Measurements from ENCODE around the gene CERS5.

- TF ChIP-seq, protein P1, sequence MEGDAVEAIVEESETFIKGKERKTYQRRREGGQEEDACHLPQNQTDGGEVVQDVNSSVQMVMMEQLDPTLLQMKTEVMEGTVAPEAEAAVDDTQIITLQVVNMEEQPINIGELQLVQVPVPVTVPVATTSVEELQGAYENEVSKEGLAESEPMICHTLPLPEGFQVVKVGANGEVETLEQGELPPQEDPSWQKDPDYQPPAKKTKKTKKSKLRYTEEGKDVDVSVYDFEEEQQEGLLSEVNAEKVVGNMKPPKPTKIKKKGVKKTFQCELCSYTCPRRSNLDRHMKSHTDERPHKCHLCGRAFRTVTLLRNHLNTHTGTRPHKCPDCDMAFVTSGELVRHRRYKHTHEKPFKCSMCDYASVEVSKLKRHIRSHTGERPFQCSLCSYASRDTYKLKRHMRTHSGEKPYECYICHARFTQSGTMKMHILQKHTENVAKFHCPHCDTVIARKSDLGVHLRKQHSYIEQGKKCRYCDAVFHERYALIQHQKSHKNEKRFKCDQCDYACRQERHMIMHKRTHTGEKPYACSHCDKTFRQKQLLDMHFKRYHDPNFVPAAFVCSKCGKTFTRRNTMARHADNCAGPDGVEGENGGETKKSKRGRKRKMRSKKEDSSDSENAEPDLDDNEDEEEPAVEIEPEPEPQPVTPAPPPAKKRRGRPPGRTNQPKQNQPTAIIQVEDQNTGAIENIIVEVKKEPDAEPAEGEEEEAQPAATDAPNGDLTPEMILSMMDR (IDR thresholded peaks at IDR 0.05) = no peak
- no peak for TF ChIP-seq EZH2 (IDR thresholded peaks at IDR 0.05)
Observed at GRCh38 chr12:50160643-50161042, 6.5 kb downstream of the CERS5 start.
